SK-N-SH (cell line): ENCODE results near the gene RAB4A. TPM values are rescaled to one million over a fixed set of nuclear protein-coding genes. Genes with fewer than 3 reads are reported as not detected.

ENCODE experiments used
- CTCF ChIA-PET: fragments of 300-600, 350-600 bp; formaldehyde crosslinking; extraction: SDS; loops from one replicate; lab custom pipeline; 2021; lab: Yijun Ruan, JAX
- POLR2A ChIA-PET: fragments of 350-600 bp; sonication (Branson Sonifier 250); formaldehyde crosslinking; extraction: SDS; loops from one replicate; lab custom pipeline; 2020; ENCODE audit warnings: antibody characterized with exemption, inconsistent platforms; lab: Yijun Ruan, JAX
- DNase-seq: peaks from one replicate; pipeline ENCODE4 v3.0.0; 2012
- H2AFZ ChIP-seq: fragments of 200-600 bp; sonication (generic); 2 replicates; pipeline ENCODE4 v1.8.1; 2016; ENCODE audit warnings: antibody characterized with exemption, mild to moderate bottlenecking, low read depth
- H3F3A ChIP-seq: fragments of 200-600 bp; sonication (generic); replicated peaks from 2 replicates; pipeline ENCODE3; 2016; ENCODE audit warnings: antibody characterized with exemption, mild to moderate bottlenecking; ENCODE audit not compliant: insufficient read depth
- H3K27ac ChIP-seq, 2 experiments: fragments of 200-500 bp in 1 of 2; fragments of 200-600 bp in 1 of 2; sonication (Bioruptor generic) in 1 of 2; sonication (generic), shearing (Covaris generic) in 1 of 2; 2 replicates each; pipeline versions ENCODE4 v1.5.1 to v1.6.1; 2014 to 2016; ENCODE audit warnings: low read depth in 2 of 2, inconsistent platforms in 1 of 2, low read length in 1 of 2, mild to moderate bottlenecking in 1 of 2, mixed read lengths in 1 of 2
- H3K27me3 ChIP-seq: fragments of 200-600 bp; sonication (generic), shearing (Covaris generic); 2 replicates; pipeline ENCODE4 v1.6.1; 2016; ENCODE audit warnings: mixed run types; ENCODE audit not compliant: insufficient read depth
- H3K36me3 ChIP-seq, 2 experiments: fragments of 200-500 bp in 1 of 2; fragments of 200-600 bp in 1 of 2; sonication (Bioruptor generic) in 1 of 2; sonication (generic) in 1 of 2; replicated peaks in 1 of 2; 2 replicates each; pipeline versions ENCODE3 to v1.5.1; 2014 to 2016; ENCODE audit warnings: low read length in 1 of 2, mild to moderate bottlenecking in 1 of 2; ENCODE audit not compliant: insufficient read depth in 2 of 2, control insufficient read depth in 1 of 2
- H3K4me1 ChIP-seq, 2 experiments: fragments of 200-500 bp in 1 of 2; fragments of 200-600 bp in 1 of 2; sonication (Bioruptor generic) in 1 of 2; sonication (generic), shearing (Covaris generic) in 1 of 2; 2 replicates each; pipeline versions ENCODE4 v1.5.1 to v1.6.1; 2014 to 2016; ENCODE audit warnings: low read depth in 1 of 2, low read length in 1 of 2, mixed run types in 1 of 2; ENCODE audit not compliant: insufficient read depth in 2 of 2, control insufficient read depth in 1 of 2
- H3K4me2 ChIP-seq: fragments of 200-600 bp; sonication (generic), shearing (Covaris generic); 2 replicates; pipeline ENCODE4 v1.6.1; 2017; ENCODE audit warnings: mixed run types
- H3K4me3 ChIP-seq, 2 experiments: fragments of 200-500 bp in 1 of 2; fragments of 200-600 bp in 1 of 2; sonication (Bioruptor generic) in 1 of 2; sonication (generic), shearing (Covaris generic) in 1 of 2; 2 replicates each; pipeline versions ENCODE4 v1.5.1 to v1.8.1; 2014 to 2016; ENCODE audit warnings: low read depth in 2 of 2, inconsistent platforms in 1 of 2, low read length in 1 of 2, mild to moderate bottlenecking in 1 of 2, mixed read lengths in 1 of 2, moderate library complexity in 1 of 2
- H3K79me2 ChIP-seq: fragments of 200-600 bp; sonication (generic); 2 replicates; pipeline ENCODE4 v1.8.1; 2017; ENCODE audit warnings: mild to moderate bottlenecking; ENCODE audit not compliant: insufficient read depth
- H3K9ac ChIP-seq: fragments of 200-600 bp; sonication (generic); 2 replicates; pipeline ENCODE4 v1.6.1; 2017; ENCODE audit warnings: mixed run types
- H3K9me2 ChIP-seq: fragments of 200-600 bp; sonication (generic); 2 replicates; pipeline ENCODE4 v1.6.1; 2017; ENCODE audit warnings: mixed run types
- H3K9me3 ChIP-seq: fragments of 200-600 bp; sonication (generic); 2 replicates; pipeline ENCODE4 v1.6.1; 2017; ENCODE audit warnings: mixed run types, mild to moderate bottlenecking, moderate library complexity
- H4K20me1 ChIP-seq: fragments of 200-600 bp; sonication (generic); 2 replicates; pipeline ENCODE4 v1.6.1; 2017; ENCODE audit warnings: mild to moderate bottlenecking, mixed run types; ENCODE audit not compliant: insufficient read depth
- CHD2 ChIP-seq: fragments of 150-350 bp; IDR thresholded peaks from 2 replicates; pipeline ENCODE4 v1.6.1; 2018; ENCODE audit warnings: low read length; ENCODE audit not compliant: partially characterized antibody
- EP300 ChIP-seq, 2 experiments: IDR thresholded peaks; 2 replicates each; pipeline versions ENCODE4 v1.4.0 to v1.6.1; 2012; ENCODE audit warnings: borderline replicate concordance in 1 of 2, low read depth in 1 of 2, low read length in 1 of 2
- EZH2phosphoT487 ChIP-seq: fragments of 200-600 bp; sonication (generic); IDR thresholded peaks from 2 replicates; pipeline ENCODE4 v1.6.1; 2017; ENCODE audit warnings: low read depth, mixed run types, mild to moderate bottlenecking, antibody characterized with exemption, moderate library complexity, borderline replicate concordance
- FOXM1 ChIP-seq: IDR thresholded peaks from 2 replicates; pipeline ENCODE4 v1.4.0; 2012; ENCODE audit warnings: low read depth, mild to moderate bottlenecking
- GABPA ChIP-seq: IDR thresholded peaks from 2 replicates; pipeline ENCODE4 v1.4.0; 2012; ENCODE audit warnings: low read depth, mild to moderate bottlenecking
- MXI1 ChIP-seq: IDR thresholded peaks from 2 replicates; pipeline ENCODE4 v1.6.1; 2012; ENCODE audit warnings: mild to moderate bottlenecking, low read depth, low read length, improper control_type of control experiment
- RAD21 ChIP-seq: IDR thresholded peaks from 2 replicates; pipeline ENCODE4 v1.6.1; 2012; ENCODE audit warnings: mild to moderate bottlenecking, low read length
- RCOR1 ChIP-seq: fragments of 150-350 bp; IDR thresholded peaks from 2 replicates; pipeline ENCODE4 v1.6.1; 2017; ENCODE audit warnings: antibody characterized with exemption, low read length
- REST ChIP-seq: IDR thresholded peaks from 2 replicates; pipeline ENCODE4 v1.6.1; 2012; ENCODE audit warnings: mild to moderate bottlenecking, low read depth, low read length, moderate library complexity
- RFX5 ChIP-seq: IDR thresholded peaks from 2 replicates; pipeline ENCODE4 v1.6.1; 2012; ENCODE audit warnings: mild to moderate bottlenecking, improper control_type of control experiment, low read length
- RXRA ChIP-seq: IDR thresholded peaks from 2 replicates; pipeline ENCODE4 v1.4.0; 2012; ENCODE audit warnings: low read depth, mild to moderate bottlenecking, borderline replicate concordance
- TAF1 ChIP-seq: IDR thresholded peaks from 2 replicates; pipeline ENCODE4 v1.6.1; 2012; ENCODE audit warnings: low read depth, mild to moderate bottlenecking, low read length, moderate library complexity, borderline replicate concordance
- ZBTB33 ChIP-seq: IDR thresholded peaks from 2 replicates; pipeline ENCODE4 v1.4.0; 2012; ENCODE audit warnings: low read depth, borderline replicate concordance
- WGBS: methylation state at CpG from one replicate; pipeline ENCODE4 v1.1.6; 2017; ENCODE audit warnings: low lambda C conversion rate; 5-methylcytosine and 5-hydroxymethylcytosine counted together
- polyA plus RNA-seq, 3 experiments: library from polyadenylated mRNA; depleted of rRNA; stranded (reverse); fragments of >200 nt; gene quantifications; 2 replicates each; pipeline ENCODE4 v1.2.3, GENCODE V29; 2012
- TF ChIP-seq, protein P1 (sequence below): IDR thresholded peaks from 2 replicates; pipeline ENCODE4; 2012
- TF ChIP-seq, protein P2 (sequence below): fragments of 200-600 bp; sonication (generic); IDR thresholded peaks from 2 replicates; pipeline ENCODE4 v1.6.1; 2017; ENCODE audit warnings: antibody characterized with exemption, mild to moderate bottlenecking, moderate library complexity
- TF ChIP-seq, protein P3 (sequence below): IDR thresholded peaks from 2 replicates; pipeline ENCODE4 v1.4.0; 2012; ENCODE audit warnings: low read depth, borderline replicate concordance
- TF ChIP-seq, protein P4 (sequence below): IDR thresholded peaks from 2 replicates; pipeline ENCODE4 v1.4.0; 2012; ENCODE audit warnings: low read depth

Gene RAB4A
- polyA plus RNA-seq, 1 of the 3 experiments (the other 2 are of a cell fraction): 28.1 TPM

- TF ChIP-seq, protein P1, sequence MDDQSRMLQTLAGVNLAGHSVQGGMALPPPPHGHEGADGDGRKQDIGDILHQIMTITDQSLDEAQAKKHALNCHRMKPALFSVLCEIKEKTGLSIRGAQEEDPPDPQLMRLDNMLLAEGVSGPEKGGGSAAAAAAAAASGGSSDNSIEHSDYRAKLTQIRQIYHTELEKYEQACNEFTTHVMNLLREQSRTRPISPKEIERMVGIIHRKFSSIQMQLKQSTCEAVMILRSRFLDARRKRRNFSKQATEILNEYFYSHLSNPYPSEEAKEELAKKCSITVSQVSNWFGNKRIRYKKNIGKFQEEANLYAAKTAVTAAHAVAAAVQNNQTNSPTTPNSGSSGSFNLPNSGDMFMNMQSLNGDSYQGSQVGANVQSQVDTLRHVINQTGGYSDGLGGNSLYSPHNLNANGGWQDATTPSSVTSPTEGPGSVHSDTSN: no peak
- TF ChIP-seq RXRA: no peak
Measured at GRCh38 chr1:229344937-229345684, 74.2 kb downstream of the RAB4A start (continued).

DNA sequence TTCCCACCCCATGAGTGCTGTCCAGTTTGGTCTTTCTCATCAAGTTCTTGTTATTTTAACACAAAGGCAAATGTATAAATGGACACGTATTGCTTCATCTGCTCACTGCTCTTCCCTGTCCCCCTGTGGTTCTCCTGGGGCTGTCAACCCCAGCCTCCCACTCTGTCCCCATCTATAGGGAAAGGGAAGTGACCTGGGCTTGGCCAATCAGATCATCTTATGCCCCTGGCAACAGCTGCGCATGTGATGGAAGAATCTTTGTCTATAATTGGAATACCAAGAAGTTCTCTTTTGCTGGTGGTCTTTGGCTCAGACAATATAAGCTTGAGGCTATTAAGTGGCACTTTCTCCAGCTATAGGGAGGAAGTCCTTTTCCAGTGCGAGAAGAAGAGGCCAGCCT is 76.6 kb downstream of the RAB4A start:
- Histone ChIP-seq H3K4me3 (no peak overlapping the region), H3F3A (peaks cover 2% of the 10 kb centered on the region), H3K9me2 (no peaks in the 10 kb centered on the region), H3K9ac (no peak overlapping the region), H3K4me1 (peaks cover 0 to 3% of the 10 kb centered on the region in 2 experiments; a peak in 2 of 4 replicates), H3K4me2 (no peak overlapping the region), H3K9me3 (no peaks in the 10 kb centered on the region), H2AFZ (no peak overlapping the region), H3K36me3 (no peaks in the 10 kb centered on the region), H3K27ac (no peak overlapping the region), H4K20me1 (no peaks in the 10 kb centered on the region), H3K27me3 (peaks cover 9% of the 10 kb centered on the region; the same call in 1 of the 2 replicates), H3K79me2 (no peaks in the 10 kb centered on the region)
- ChIA-PET POLR2A (no interaction called here), CTCF (interaction anchor here (0.6 to 1.0 kb wide), 2 partner anchors 9 to 577 kb away, joined by 3 read pairs; no protein-coding TSS in a partner anchor)
- WGBS: 85% methylated on average over 3 of the region's 3 CpGs
- DNase-seq: no peak
- TF ChIP-seq GABPA (no peak), CHD2 (no peak), ZBTB33 (no peak), RAD21 (no peak), EP300 (IDR thresholded peaks at IDR 0.05; ENCODE audit: borderline replicate concordance in 1 of 2, low read depth in 1 of 2, low read length in 1 of 2) (no peak), RCOR1 (no peak), RFX5 (no peak), TAF1 (no peak), FOXM1 (no peak), REST (no peak), EZH2phosphoT487 (no peak), MXI1 (no peak)
- TF ChIP-seq, protein P1: no peak
- TF ChIP-seq, protein P2, sequence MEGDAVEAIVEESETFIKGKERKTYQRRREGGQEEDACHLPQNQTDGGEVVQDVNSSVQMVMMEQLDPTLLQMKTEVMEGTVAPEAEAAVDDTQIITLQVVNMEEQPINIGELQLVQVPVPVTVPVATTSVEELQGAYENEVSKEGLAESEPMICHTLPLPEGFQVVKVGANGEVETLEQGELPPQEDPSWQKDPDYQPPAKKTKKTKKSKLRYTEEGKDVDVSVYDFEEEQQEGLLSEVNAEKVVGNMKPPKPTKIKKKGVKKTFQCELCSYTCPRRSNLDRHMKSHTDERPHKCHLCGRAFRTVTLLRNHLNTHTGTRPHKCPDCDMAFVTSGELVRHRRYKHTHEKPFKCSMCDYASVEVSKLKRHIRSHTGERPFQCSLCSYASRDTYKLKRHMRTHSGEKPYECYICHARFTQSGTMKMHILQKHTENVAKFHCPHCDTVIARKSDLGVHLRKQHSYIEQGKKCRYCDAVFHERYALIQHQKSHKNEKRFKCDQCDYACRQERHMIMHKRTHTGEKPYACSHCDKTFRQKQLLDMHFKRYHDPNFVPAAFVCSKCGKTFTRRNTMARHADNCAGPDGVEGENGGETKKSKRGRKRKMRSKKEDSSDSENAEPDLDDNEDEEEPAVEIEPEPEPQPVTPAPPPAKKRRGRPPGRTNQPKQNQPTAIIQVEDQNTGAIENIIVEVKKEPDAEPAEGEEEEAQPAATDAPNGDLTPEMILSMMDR: no peak
- TF ChIP-seq, protein P3, sequence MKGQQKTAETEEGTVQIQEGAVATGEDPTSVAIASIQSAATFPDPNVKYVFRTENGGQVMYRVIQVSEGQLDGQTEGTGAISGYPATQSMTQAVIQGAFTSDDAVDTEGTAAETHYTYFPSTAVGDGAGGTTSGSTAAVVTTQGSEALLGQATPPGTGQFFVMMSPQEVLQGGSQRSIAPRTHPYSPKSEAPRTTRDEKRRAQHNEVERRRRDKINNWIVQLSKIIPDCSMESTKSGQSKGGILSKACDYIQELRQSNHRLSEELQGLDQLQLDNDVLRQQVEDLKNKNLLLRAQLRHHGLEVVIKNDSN: no peak
- TF ChIP-seq, protein P4, sequence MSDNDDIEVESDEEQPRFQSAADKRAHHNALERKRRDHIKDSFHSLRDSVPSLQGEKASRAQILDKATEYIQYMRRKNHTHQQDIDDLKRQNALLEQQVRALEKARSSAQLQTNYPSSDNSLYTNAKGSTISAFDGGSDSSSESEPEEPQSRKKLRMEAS: no peak
